ENCODE measurements around the gene EPB41. TPM values are rescaled to one million over a fixed set of nuclear protein-coding genes. Genes with fewer than 3 reads are reported as not detected.

Gene EPB41
- total RNA-seq, 1 donor from 2014 or later: 82.9 TPM

DNA sequence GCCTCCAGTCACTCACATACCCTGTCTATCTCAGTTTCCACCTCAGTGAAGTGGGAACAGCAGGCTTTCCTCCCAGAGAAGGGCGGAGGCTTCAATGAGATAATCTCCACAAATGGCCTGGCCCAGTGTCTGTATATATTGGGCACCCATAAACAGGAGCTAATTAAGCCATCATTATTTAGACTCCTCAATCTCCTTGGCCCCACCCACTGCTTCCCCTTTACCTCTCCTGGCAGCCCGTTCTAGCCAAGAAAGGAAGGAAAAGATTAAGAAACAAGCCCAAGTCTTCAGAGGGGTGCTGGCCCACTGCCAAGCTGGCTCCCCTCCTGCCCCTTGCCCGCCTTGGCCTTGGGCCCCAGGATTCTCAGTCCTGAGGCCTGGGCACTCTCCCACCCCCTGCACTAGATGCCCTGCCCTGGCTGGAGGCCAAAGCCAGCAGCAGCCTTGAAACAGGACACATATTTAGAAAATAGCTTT lies 15.9 kb upstream of the EPB41 start:
- H3K9me3 Mint-ChIP-seq: no peaks in the 10 kb centered on the region
- no peaks in the 10 kb centered on the region for H3K27me3 Mint-ChIP-seq
- H3K4me3 Mint-ChIP-seq: no peak overlapping the region
- peak overlapping the region; percentile 79 for H3K27ac Mint-ChIP-seq
- TF ChIP-seq, protein P1, sequence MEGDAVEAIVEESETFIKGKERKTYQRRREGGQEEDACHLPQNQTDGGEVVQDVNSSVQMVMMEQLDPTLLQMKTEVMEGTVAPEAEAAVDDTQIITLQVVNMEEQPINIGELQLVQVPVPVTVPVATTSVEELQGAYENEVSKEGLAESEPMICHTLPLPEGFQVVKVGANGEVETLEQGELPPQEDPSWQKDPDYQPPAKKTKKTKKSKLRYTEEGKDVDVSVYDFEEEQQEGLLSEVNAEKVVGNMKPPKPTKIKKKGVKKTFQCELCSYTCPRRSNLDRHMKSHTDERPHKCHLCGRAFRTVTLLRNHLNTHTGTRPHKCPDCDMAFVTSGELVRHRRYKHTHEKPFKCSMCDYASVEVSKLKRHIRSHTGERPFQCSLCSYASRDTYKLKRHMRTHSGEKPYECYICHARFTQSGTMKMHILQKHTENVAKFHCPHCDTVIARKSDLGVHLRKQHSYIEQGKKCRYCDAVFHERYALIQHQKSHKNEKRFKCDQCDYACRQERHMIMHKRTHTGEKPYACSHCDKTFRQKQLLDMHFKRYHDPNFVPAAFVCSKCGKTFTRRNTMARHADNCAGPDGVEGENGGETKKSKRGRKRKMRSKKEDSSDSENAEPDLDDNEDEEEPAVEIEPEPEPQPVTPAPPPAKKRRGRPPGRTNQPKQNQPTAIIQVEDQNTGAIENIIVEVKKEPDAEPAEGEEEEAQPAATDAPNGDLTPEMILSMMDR (conservative IDR thresholded peaks at IDR 0.05): no peak
- DNase-seq (ENCODE audit: extremely low spot score, unreplicated experiment): no peak
- H3K4me1 Mint-ChIP-seq (ENCODE audit: unreplicated experiment): peaks cover 38% of the 10 kb centered on the region
- H3K36me3 Mint-ChIP-seq: no peaks in the 10 kb centered on the region

DNA sequence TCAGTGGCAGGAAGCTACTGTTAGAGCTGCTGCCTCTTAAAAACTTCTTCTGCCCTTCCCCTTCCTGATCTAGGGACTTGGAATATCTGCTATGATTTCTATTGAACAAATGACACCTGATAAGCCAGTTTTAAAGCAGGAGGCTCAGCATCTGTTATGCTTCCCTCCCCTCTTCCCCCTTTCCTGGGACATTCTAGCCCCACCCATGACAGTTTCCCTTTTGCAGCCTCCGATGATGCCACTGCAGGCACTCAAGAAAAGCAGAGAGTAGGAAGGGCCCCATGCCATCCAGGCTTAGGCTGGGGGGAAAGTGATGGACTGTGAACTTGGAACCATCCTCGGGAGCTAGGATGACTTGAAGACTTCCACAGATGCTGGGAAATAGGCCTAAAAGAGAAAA lies 15.1 kb upstream of the EPB41 start:
- Mint-ChIP-seq H3K27me3 (no peaks in the 10 kb centered on the region), H3K9me3 (no peaks in the 10 kb centered on the region), H3K4me3 (no peak overlapping the region), H3K4me1 (ENCODE audit: unreplicated experiment) (peaks cover 32% of the 10 kb centered on the region), H3K36me3 (no peaks in the 10 kb centered on the region), H3K27ac (no peak overlapping the region)
- no peak for DNase-seq (ENCODE audit: extremely low spot score, unreplicated experiment)
- TF ChIP-seq, protein P1 (conservative IDR thresholded peaks at IDR 0.05): no peak

DNA sequence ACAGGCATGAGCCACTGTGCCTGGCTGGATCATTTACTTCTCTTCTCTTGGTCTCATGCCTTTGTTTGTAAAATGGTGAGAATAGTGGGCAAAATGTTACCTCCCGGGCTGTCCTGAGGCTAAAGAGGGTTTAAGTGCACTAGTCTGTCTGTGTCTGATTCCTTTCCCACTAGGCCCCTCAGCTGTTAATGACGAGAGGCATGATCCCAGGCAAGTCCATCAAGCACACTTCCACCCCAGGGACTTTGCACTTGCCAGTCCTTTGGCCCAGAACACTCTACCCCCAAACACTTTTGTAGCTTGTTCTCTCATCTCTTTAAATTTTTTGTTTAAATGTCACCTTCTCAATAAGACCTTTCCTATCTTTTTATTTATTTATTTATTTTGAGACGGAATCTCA lies 13.8 kb upstream of the EPB41 start:
- H3K36me3 Mint-ChIP-seq: no peaks in the 10 kb centered on the region
- no peak overlapping the region for H3K4me3 Mint-ChIP-seq

DNA sequence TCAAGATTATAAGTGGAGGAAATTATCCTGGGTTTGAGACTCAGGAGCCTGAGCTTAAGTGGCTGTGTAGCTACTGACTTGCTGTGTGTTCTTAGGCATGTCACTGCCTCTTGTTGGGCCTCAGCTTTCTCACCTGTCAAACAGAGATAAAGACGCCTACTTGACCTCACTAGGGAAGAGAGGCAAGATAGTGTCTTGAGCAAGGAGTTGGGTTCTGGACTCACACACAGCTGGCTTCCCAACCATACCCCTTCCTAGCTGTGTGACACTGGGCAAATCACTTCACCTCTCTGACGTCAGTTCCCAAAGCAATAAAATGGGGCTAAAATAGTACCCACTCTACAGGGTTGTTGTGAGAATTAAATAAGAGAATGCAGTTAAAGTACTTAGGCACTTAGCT lies 11.6 kb upstream of the EPB41 start:
- Mint-ChIP-seq H3K4me1 (ENCODE audit: unreplicated experiment) (peaks cover 21% of the 10 kb centered on the region), H3K36me3 (peaks cover 5% of the 10 kb centered on the region), H3K4me3 (no peak overlapping the region), H3K9me3 (no peaks in the 10 kb centered on the region), H3K27me3 (no peaks in the 10 kb centered on the region), H3K27ac (no peak overlapping the region)
- TF ChIP-seq, protein P1 (conservative IDR thresholded peaks at IDR 0.05): no peak
- no peak for DNase-seq (ENCODE audit: extremely low spot score, unreplicated experiment)

More for the DNA sequence above, 13.8 kb upstream of the EPB41 start:
- DNase-seq (ENCODE audit: extremely low spot score, unreplicated experiment): no peak
- Mint-ChIP-seq H3K4me1 (ENCODE audit: unreplicated experiment) (peaks cover 26% of the 10 kb centered on the region), H3K9me3 (no peaks in the 10 kb centered on the region), H3K27me3 (no peaks in the 10 kb centered on the region), H3K27ac (no peak overlapping the region)
- TF ChIP-seq, protein P1 (conservative IDR thresholded peaks at IDR 0.05): no peak

DNA sequence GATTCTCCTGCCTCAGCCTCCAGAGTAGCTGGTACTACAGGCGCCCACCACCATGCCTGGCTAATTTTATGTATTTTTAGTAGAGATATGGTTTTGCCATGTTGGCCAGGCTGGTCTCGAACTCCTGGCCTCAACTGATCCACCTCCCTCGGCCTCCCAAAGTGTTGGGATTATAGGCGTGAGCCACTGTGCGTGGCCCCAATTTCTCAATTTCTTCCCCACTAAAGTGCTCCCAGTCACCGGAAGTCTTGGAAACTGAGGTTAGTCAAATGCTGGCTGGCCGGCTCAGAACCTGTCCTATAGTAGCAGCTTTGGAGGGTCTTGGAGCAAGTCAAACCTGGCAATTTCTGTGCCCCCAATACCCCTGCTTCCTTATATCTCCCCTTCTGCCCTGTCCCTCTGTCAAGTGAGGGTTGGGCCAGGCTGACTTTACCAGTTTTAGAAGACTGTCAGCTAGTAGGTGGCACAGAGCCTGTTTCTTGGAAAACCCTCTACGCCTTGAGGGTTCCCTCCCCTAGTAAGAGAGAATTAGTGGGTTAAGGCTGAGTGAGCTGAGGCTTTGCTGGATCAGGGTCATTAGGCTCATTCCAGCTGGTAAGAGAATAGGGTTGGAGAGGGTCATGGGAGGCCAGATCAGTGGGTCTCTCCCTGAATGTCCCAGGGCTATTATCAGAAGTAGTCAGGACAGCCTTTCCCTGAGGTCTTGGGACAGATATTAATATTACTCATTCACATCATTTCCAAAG lies 8.3 kb upstream of the EPB41 start:
- peaks cover 5% of the 10 kb centered on the region for H3K36me3 Mint-ChIP-seq
- no peaks in the 10 kb centered on the region for H3K27me3 Mint-ChIP-seq
- no peak overlapping the region for H3K27ac Mint-ChIP-seq
- peaks cover 11% of the 10 kb centered on the region for H3K4me1 Mint-ChIP-seq (ENCODE audit: unreplicated experiment)
- TF ChIP-seq, protein P1 (conservative IDR thresholded peaks at IDR 0.05): no peak
- no peaks in the 10 kb centered on the region for H3K9me3 Mint-ChIP-seq
- no peak for DNase-seq (ENCODE audit: extremely low spot score, unreplicated experiment)
- H3K4me3 Mint-ChIP-seq: no peak overlapping the region
